GM19351 (cell line): ENCODE results near the gene CACNG7.

Source experiments
- ATAC-seq: cut with Tn5 transposase; IDR thresholded peaks from one replicate; pipeline ENCODE4 v1.9.1; 2021; ENCODE audit warnings: mild to moderate bottlenecking, moderate library complexity; ENCODE audit not compliant: unreplicated experiment

The CACNG7 gene

DNA sequence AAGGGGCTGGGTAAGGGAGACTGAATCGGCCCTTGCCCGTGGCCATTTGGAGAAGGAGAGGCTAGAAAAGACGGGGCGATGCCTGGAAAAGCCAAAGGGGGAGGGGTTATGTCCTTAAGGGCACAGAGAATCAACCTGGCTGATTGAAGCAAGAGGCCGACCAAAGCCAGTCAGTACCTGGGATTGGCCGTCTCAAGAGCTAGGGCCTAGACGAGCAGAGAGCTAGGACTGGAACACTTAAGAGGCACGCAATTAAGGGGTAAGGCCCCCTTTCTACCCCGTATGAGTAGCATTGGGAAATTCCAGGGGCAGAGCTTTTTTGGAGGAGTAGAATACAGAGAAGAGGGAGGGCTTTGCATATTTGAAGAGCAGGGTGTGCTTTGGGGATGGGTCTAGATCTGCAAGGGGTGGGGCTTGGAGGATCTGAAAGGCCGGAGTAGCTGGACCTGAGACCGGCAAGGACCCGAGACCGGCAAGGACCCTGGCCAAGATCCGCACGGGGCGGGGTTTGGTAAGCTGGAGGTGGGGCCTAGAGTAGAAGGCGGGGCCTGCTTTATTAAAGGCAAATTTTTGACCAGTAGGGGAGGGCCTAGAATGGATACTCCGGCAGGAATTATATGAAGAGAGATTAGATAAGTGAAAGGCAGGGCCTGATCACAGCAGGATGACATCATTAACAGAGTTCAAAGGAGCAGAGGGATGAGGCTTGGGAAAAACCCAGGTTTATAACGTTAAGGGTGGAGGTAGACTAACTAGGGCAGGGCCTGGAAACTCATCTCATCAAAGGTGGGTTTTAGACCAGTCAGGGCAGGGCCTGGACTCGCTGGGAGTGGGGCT lies 71.7 kb downstream of the CACNG7 start:
- ATAC-seq: no peak

- ATAC-seq: no peak
These were observed 72.4 kb downstream of the CACNG7 start for GRCh38 chr19:53981376-53981951.

DNA sequence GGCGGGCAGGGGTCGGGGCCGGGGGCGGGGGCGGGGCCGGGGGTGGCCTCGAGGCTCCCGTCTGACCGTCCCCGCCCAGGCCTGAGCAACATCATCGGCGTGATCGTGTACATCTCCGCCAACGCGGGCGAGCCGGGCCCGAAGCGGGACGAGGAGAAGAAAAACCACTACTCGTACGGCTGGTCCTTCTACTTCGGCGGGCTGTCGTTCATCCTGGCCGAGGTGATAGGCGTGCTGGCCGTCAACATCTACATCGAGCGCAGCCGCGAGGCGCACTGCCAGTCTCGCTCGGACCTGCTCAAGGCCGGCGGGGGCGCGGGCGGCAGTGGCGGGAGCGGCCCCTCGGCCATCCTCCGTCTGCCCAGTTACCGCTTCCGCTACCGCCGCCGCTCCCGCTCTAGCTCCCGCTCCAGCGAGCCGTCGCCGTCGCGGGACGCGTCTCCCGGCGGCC lies 72.9 kb downstream of the CACNG7 start:
- no peak for ATAC-seq

GRCh38 chr19:53982611-53983010 lies 73.5 kb downstream of the CACNG7 start:
- no peak for ATAC-seq

GRCh38 chr19:53983457-53984289 lies 74.6 kb downstream of the CACNG7 start:
- no peak for ATAC-seq

- no peak for ATAC-seq
These were observed 76.8 kb downstream of the CACNG7 start for GRCh38 chr19:53985863-53986262.

DNA sequence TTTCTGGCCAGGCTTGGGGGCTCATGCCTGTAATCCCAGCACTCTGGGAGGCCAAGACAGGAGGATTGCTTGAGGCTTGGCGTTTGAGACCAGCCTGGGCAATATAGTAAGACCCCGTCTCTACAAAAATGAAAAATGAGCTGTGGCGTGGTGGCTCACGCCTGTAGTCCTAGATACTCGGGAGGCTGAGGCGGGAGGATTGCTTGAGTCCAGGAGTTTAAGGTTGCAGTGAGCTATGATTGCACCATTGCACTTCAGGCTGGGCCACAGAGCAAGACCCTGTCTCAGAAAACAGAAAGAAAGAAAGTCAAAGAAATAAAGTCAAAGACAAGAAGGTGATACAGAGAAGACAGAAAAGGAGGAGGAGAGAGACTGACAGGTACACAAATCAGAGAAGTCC lies 79.9 kb downstream of the CACNG7 start:
- no peak for ATAC-seq

DNA sequence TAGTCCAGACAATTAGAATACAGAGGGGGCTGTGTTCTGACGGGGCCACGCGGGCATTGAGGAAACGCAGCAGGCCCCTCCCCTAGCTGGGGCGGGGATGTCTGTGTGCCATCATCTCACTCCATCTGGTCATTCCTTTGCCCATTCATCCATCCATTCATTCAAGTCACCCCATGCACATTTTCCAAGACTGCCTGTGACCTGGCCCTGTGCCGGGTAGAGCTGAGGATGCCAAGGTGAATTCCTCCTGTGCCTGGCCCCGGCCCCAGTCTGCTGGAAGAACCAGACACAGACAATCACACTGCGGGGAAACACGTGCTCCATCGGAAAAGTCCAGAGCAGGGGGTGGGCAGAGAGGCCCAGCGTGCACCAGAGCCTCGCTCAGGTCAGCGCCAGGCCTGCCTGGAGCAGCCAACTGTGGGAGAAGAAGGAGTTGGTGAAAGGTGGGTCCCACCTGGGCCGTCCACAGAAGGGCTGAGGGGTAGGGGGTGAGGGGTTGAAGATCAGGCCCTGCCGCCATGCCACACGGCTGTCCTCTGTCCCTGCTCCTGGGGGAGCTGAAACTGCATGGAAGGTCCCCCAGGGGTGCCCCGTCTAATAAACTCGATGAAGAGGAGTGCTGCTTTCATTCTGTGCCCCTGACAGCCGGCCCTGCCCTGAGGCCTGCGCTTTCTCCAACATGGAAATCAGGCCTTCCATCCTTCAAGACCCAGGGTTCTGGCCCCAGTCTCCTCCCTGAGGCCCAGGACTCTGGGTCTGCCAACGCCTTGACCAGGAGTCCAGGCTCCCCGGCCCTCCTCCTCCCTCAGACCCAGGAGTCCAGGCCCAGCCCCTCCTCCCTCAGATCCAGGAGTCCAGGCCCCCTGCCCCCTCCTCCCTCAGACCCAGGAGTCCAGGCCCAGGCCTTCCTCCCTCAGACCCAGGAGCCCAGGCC lies 80.8 kb downstream of the CACNG7 start:
- no peak for ATAC-seq

DNA sequence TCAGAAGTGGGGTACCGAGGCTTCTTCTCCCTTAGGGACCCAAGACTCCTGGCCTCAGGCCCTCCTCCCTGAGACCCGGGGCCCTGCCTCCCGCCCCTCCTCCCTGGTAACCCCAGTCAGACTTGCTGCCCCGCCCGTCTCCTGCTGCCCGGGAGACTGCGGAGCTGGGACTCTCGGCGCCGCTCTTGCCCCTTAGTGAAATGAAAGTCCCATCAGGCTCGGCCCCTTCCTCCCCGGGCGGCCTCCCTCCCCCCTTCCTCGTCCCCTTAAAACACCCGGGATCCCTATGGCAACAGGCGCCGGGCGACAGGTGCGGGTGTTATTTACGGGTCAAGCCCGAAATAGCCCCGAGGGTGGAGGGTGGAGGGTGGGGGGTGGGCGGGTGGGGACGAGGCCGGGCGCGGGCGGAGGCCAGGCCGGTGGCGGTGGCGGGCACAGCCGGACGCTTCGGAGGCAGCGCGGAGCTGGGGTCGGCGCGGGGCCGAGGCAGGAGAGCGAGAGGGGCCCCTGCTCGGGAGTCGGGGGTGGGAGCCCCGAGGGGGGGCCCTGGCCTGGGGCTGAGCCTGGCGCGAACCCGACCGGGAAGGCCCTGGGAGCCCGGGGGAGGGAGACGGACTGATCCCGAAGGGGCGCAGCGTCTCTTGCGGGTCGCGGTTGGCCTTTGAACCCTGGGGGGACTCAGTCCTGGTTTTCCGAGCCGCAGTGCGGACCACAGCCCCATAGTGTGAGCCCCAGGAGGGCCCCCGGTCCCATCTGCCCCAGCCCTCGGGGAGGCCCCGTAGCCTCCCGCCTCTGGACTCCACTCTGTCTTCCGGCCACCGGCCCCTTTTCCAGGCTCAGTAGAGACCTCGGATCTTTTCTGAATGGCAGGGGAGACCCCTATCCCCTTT lies 82.4 kb downstream of the CACNG7 start, which contains the start of gene CACNG6:
CACNG6 (plus strand) TSS at position 414 of the 890 bp plus-strand sequence. CDS start 1,241 bp downstream, outside the sequence.
- ATAC-seq: no peak

- ATAC-seq: no peak
These were observed 83.1 kb downstream of the CACNG7 start for GRCh38 chr19:53992211-53992610.

DNA sequence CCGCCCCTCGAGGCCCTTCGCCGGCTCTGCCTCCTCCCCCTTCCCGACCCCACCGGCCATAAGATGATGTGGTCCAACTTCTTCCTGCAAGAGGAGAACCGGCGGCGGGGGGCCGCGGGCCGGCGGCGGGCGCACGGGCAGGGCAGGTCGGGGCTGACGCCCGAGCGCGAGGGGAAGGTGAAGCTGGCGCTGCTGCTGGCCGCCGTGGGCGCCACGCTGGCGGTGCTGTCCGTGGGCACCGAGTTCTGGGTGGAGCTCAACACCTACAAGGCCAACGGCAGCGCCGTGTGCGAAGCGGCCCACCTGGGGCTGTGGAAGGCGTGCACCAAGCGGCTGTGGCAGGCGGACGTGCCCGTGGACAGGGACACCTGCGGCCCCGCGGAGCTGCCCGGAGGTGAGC lies 83.7 kb downstream of the CACNG7 start:
- ATAC-seq: no peak

- ATAC-seq: no peak
These were observed 84.4 kb downstream of the CACNG7 start for GRCh38 chr19:53993448-53993847.
